Measurements from ENCODE around the gene POMGNT2. TPM values are rescaled to one million over a fixed set of nuclear protein-coding genes. Genes with fewer than 3 reads are reported as not detected.

The POMGNT2 gene
- total RNA-seq, 3 donors from 2014 or later = 14.6 to 19.0 (median 18.4) TPM

DNA sequence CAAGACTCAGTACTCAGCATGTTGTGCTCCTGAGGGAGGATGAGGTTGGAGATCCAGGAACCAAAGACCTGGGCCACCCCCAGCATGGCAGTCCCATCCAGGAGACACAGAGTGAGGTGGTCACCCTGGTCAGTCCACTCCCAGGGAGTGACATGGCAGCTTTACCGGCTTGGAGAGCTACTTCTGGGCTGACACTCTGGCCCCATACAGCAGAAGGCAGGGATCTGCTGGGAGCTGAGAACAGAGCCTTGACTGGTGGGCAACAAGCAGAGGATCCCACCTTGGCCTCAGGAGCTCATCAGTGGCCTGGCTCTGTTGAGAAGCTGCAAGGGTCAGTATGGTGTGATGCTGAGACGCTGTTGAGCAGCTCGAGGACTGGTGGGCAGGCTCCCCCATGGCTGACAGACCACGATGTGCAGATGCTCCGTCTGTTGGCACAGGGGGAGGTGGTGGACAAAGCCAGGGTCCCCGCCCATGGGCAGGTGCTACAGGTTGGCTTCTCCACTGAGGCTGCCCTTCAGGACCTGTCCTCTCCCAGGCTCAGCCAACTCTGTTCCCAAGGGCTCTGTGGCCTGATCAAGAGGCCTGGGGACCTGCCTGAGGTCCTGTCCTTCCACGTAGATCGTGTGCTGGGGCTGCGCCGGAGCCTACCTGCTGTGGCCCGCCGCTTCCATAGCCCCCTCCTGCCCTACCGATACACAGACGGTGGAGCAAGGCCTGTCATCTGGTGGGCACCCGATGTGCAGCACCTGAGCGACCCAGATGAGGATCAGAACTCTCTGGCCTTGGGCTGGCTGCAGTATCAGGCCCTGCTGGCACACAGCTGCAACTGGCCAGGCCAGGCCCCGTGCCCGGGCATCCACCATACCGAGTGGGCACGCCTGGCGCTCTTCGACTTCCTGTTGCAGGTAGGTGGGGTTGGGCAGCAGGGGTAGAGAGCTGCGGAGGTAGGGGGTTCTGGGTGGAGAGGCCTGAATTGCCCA lies 72.9 kb downstream of the POMGNT2 start:
- H3K4me1 ChIP-seq = no peaks in the 10 kb centered on the region
- no peak overlapping the region for H3K4me3 ChIP-seq
- no peaks in the 10 kb centered on the region for H3K27me3 ChIP-seq
- H3K36me3 ChIP-seq = no peaks in the 10 kb centered on the region
- intact Hi-C loops (cut with DNase I; ENCODE audit: low total_unique reads) = no loop called here
- no peak overlapping the region for H3K27ac ChIP-seq
- no peak for DNase-seq (ENCODE audit: low spot score in 2 of 2)
- TF ChIP-seq, protein P1, sequence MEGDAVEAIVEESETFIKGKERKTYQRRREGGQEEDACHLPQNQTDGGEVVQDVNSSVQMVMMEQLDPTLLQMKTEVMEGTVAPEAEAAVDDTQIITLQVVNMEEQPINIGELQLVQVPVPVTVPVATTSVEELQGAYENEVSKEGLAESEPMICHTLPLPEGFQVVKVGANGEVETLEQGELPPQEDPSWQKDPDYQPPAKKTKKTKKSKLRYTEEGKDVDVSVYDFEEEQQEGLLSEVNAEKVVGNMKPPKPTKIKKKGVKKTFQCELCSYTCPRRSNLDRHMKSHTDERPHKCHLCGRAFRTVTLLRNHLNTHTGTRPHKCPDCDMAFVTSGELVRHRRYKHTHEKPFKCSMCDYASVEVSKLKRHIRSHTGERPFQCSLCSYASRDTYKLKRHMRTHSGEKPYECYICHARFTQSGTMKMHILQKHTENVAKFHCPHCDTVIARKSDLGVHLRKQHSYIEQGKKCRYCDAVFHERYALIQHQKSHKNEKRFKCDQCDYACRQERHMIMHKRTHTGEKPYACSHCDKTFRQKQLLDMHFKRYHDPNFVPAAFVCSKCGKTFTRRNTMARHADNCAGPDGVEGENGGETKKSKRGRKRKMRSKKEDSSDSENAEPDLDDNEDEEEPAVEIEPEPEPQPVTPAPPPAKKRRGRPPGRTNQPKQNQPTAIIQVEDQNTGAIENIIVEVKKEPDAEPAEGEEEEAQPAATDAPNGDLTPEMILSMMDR (IDR thresholded peaks at IDR 0.05) = no peak
- TF ChIP-seq POLR2AphosphoS5 (IDR thresholded peaks at IDR 0.05) = no peak
- no peak for TF ChIP-seq POLR2A (IDR thresholded peaks at IDR 0.05)
- no peaks in the 10 kb centered on the region for H3K9me3 ChIP-seq

- Histone ChIP-seq H3K4me1 (no peaks in the 10 kb centered on the region), H3K27ac (no peak overlapping the region), H3K4me3 (no peak overlapping the region), H3K27me3 (no peaks in the 10 kb centered on the region), H3K9me3 (no peaks in the 10 kb centered on the region), H3K36me3 (no peaks in the 10 kb centered on the region)
- no peak for DNase-seq (ENCODE audit: low spot score in 2 of 2)
- intact Hi-C loops (cut with DNase I; ENCODE audit: low total_unique reads) = no loop called here
- TF ChIP-seq POLR2AphosphoS5 (IDR thresholded peaks at IDR 0.05) (no peak), POLR2A (IDR thresholded peaks at IDR 0.05) (no peak)
- TF ChIP-seq, protein P1 (IDR thresholded peaks at IDR 0.05) = no peak
Measured at GRCh38 chr3:43031889-43032545, 73.9 kb downstream of the POMGNT2 start.

DNA sequence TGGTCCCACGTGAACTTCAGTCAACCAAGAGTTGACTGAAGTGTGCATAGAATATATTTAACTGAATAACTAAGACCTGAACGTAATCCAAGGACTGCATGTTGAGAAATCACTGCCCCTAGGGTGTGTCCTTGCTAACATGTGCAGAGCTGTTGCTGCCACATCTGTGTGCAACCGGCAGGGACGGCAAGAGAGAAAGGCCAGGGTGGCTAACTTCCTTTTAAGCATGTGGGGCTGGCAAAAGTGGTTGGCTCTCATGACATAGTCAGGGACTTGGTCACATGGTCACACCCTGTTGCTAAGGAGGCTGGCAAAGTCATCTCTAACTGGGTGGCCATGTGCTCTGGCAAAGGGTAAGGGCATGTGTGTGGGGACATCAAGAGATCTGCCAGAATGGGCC lies 74.4 kb downstream of the POMGNT2 start:
- H3K36me3 ChIP-seq = no peaks in the 10 kb centered on the region
- TF ChIP-seq POLR2AphosphoS5 (IDR thresholded peaks at IDR 0.05) (no peak), POLR2A (IDR thresholded peaks at IDR 0.05) (no peak)
- TF ChIP-seq, protein P1 (IDR thresholded peaks at IDR 0.05) = no peak
- H3K27me3 ChIP-seq = no peaks in the 10 kb centered on the region
- H3K9me3 ChIP-seq = no peaks in the 10 kb centered on the region
- intact Hi-C loops (cut with DNase I; ENCODE audit: low total_unique reads) = no loop called here
- H3K27ac ChIP-seq = no peak overlapping the region
- no peak for DNase-seq (ENCODE audit: low spot score in 2 of 2)
- no peaks in the 10 kb centered on the region for H3K4me1 ChIP-seq
- no peak overlapping the region for H3K4me3 ChIP-seq

- intact Hi-C loops (cut with DNase I; ENCODE audit: low total_unique reads) = no loop called here
- Histone ChIP-seq H3K36me3 (no peaks in the 10 kb centered on the region), H3K27ac (no peak overlapping the region), H3K9me3 (no peaks in the 10 kb centered on the region), H3K27me3 (no peaks in the 10 kb centered on the region), H3K4me1 (no peaks in the 10 kb centered on the region), H3K4me3 (no peak overlapping the region)
- TF ChIP-seq POLR2A (IDR thresholded peaks at IDR 0.05) = no peak
- TF ChIP-seq POLR2AphosphoS5 (IDR thresholded peaks at IDR 0.05) = no peak
- TF ChIP-seq, protein P1 (IDR thresholded peaks at IDR 0.05) = no peak
- no peak for DNase-seq (ENCODE audit: low spot score in 2 of 2)
Measured at GRCh38 chr3:43030162-43030935, 75.5 kb downstream of the POMGNT2 start.

Other genes with a start within 250 kb of the POMGNT2 start
- gene CYP8B1, start 230.2 kb downstream of the POMGNT2 start, total RNA-seq = not detected
- 10 to 100 TPM in 2 of 3 donors, 1 to 10 TPM in 1; 8.2 to 17.4 (median 13.8) TPM for gene ZNF662, start 199.9 kb downstream of the POMGNT2 start, total RNA-seq
- 10 to 100 TPM; 10.1 to 22.6 (median 20.5) TPM for gene GASK1A, start 126.8 kb downstream of the POMGNT2 start, total RNA-seq
- gene SNRK, start 180.5 kb upstream of the POMGNT2 start, total RNA-seq = 10 to 100 TPM; 52.0 to 84.9 (median 72.8) TPM